Measurements from ENCODE around the gene UTP4. TPM values are rescaled to one million over a fixed set of nuclear protein-coding genes. Genes with fewer than 3 reads are reported as not detected.

Gene UTP4
- total and polyA plus RNA-seq, 2 of the 8 experiments (the other 6 are each of a cell fraction or from before 2014, with no cell fraction given), result 101 to 118 TPM

GRCh38 chr16:69116256-69116875 lies 16.1 kb upstream of the UTP4 start:
- no peak overlapping the region for H2BK120ac ChIP-seq (replicated peaks; ENCODE audit: low read depth, low read length)
- no peaks in the 10 kb centered on the region for H3K27me3 ChIP-seq (replicated peaks in 1 of 4; ENCODE audit: control insufficient read depth in 3 of 4, extremely low read depth in 1 of 4, insufficient read depth in 3 of 4, low read length in 3 of 4)
- H3K4me2 ChIP-seq (ENCODE audit: insufficient read depth in 1 of 2, low read depth in 2 of 2, low read length in 2 of 2), result no peak overlapping the region
- no peak overlapping the region for H2AFZ ChIP-seq (ENCODE audit: low read length)
- no peak overlapping the region for H3K56ac ChIP-seq (replicated peaks; ENCODE audit: insufficient read length, low read depth, low read length)
- H3K4me3 ChIP-seq (ENCODE audit: extremely low read depth in 1 of 4, insufficient read depth in 2 of 4, low read depth in 3 of 4, low read length in 4 of 4), result no peak overlapping the region
- peaks cover 0 to 15% of the 10 kb centered on the region in 2 experiments; a peak in 1 of 4 replicates for H3K79me2 ChIP-seq (ENCODE audit: control insufficient read depth in 1 of 2, insufficient read depth in 2 of 2, low read length in 2 of 2)
- H3K23me2 ChIP-seq (ENCODE audit: low read depth, low read length), result no peaks in the 10 kb centered on the region
- FAIRE-seq (no peak), DNase-seq (ENCODE audit: low read depth in 1 of 2, low spot score in 2 of 2) (no peak)
- H3K27ac ChIP-seq (ENCODE audit: low read depth, low read length), result no peak overlapping the region
- POLR2A ChIA-PET (ENCODE audit: partially characterized antibody), result interaction anchor here (0.6 to 3.6 kb wide), 6 partner anchors 9 to 83 kb away, joined by 3 to 38 read pairs (median 4); partner anchors contain the start of gene HAS3
- no peak overlapping the region for H2AK5ac ChIP-seq (ENCODE audit: low read depth, low read length)
- peaks cover 14% of the 10 kb centered on the region; the same call in 1 of the 2 replicates for H3K79me1 ChIP-seq (ENCODE audit: low read depth, low read length)
- no peak for TF ChIP-seq NRF1 (IDR thresholded peaks at IDR 0.05; ENCODE audit: low read depth, low read length)
- no peak for TF ChIP-seq TAF7 (optimal IDR thresholded peaks at IDR 0.05; ENCODE audit: borderline replicate concordance, low read depth, low read length)
- no peak for TF ChIP-seq POLR2AphosphoS5 (IDR thresholded peaks at IDR 0.05; ENCODE audit: low read depth, low read length)
- no peak for TF ChIP-seq JUN (IDR thresholded peaks at IDR 0.05; ENCODE audit: low read depth, low read length)
- no peak for TF ChIP-seq NANOG (IDR thresholded peaks at IDR 0.05; ENCODE audit: insufficient read depth, low read depth, low read length, poor library complexity, severe bottlenecking)
- TF ChIP-seq TAF1 (IDR thresholded peaks at IDR 0.05; ENCODE audit: low read depth, low read length), result no peak
- H3K23ac ChIP-seq (ENCODE audit: insufficient read length), result no peak overlapping the region
- H4K8ac ChIP-seq (ENCODE audit: extremely low read depth, insufficient read depth, low read length), result no peak overlapping the region
- no peak overlapping the region for H3K4ac ChIP-seq (replicated peaks; ENCODE audit: insufficient read length, low read depth, low read length)
- no peaks in the 10 kb centered on the region for H3K4me1 ChIP-seq (replicated peaks in 1 of 4; ENCODE audit: control insufficient read depth in 3 of 4, insufficient read depth in 4 of 4, low read length in 3 of 4)
- no peak overlapping the region for H2BK20ac ChIP-seq (ENCODE audit: low read length)
- H3K36me3 ChIP-seq (ENCODE audit: control insufficient read depth in 2 of 4, insufficient read depth in 4 of 4, low read length in 3 of 4), result peaks cover 40 to 82% (median 70%) of the 10 kb centered on the region in 4 experiments
- H4K91ac ChIP-seq (replicated peaks; ENCODE audit: insufficient read length, low read length), result no peak overlapping the region
- no peak overlapping the region for H3K14ac ChIP-seq (ENCODE audit: insufficient read length)
- no peak overlapping the region for H4K5ac ChIP-seq (ENCODE audit: insufficient read length, low read depth, low read length)
- 91% methylated on average over 7 of the region's 7 CpGs; no CpG with 5 or more reads in 1 of the 2 experiments for WGBS, 2 experiments (ENCODE audit: extremely low coverage in 1 of 2, insufficient coverage in 1 of 2, insufficient read length in 1 of 2, insufficient replicate concordance in 2 of 2, low coverage in 1 of 2, low lambda C conversion rate in 2 of 2, missing lambda C conversion rate in 1 of 2)
- H3K18ac ChIP-seq (ENCODE audit: extremely low read depth, low read length), result no peak overlapping the region
- H2BK12ac ChIP-seq (ENCODE audit: low read depth, low read length), result no peak overlapping the region
- H2BK5ac ChIP-seq (ENCODE audit: low read depth, low read length), result 0 out of 2 replicates have a peak overlapping the region, but pooled peaks have one; percentile 20
- H2BK15ac ChIP-seq (ENCODE audit: low read length), result no peak overlapping the region
- no peak overlapping the region for H3K9ac ChIP-seq (replicated peaks in 1 of 4; ENCODE audit: extremely low read depth in 1 of 4, low read depth in 3 of 4, low read length in 3 of 4)
- CTCF ChIA-PET (ENCODE audit: partially characterized antibody), result interaction anchor here (0.6 to 12.3 kb wide), 9 partner anchors 4 to 269 kb away, joined by 3 to 174 read pairs (median 4); partner anchors contain the start of gene HAS3
- peaks cover 11 to 15% of the 10 kb centered on the region in 2 experiments for H4K20me1 ChIP-seq (replicated peaks in 1 of 2; ENCODE audit: control insufficient read depth in 1 of 2, insufficient read depth in 2 of 2, low read length in 2 of 2)
- no peaks in the 10 kb centered on the region for H3K9me3 ChIP-seq (ENCODE audit: insufficient read depth in 2 of 2, low read depth in 1 of 2, low read length in 1 of 2)

All from H1 (cell line).